Astrocyte (in vitro differentiated cells and primary cell): ENCODE measurements around the gene TMEM114.

Experiments
- CTCF ChIP-seq: IDR thresholded peaks from 2 replicates; pipeline ENCODE4 v1.5.1; 2011; ENCODE audit warnings: low read depth, mild to moderate bottlenecking, inconsistent platforms, low read length, moderate library complexity; ENCODE audit not compliant: insufficient read depth
- EZH2 ChIP-seq: IDR thresholded peaks from 2 replicates; pipeline ENCODE4 v1.6.1; 2012; ENCODE audit warnings: mild to moderate bottlenecking, low read length, inconsistent platforms; ENCODE audit not compliant: insufficient read depth

- TF ChIP-seq CTCF (no peak), EZH2 (no peak)
Measured at GRCh38 chr16:8591451-8591850, 1.1 kb upstream of the TMEM114 start.
